K562 (cell line): ENCODE measurements around the gene CLCN4. TPM values are rescaled to one million over a fixed set of nuclear protein-coding genes. Genes with fewer than 3 reads are reported as not detected.

Experiments
- ATF2 ChIP-seq: sonication (generic); formaldehyde crosslinking; IDR thresholded peaks from 2 replicates; pipeline ENCODE4 v1.8.1; 2022; ENCODE audit warnings: missing genetic modification reagents
- DMBX1 ChIP-seq: fragments of 250-450 bp; sonication (Bioruptor Pico); IDR thresholded peaks from 2 replicates; pipeline ENCODE4 v1.8.0; 2022; ENCODE audit warnings: inconsistent platforms, mild to moderate bottlenecking, moderate library complexity, borderline replicate concordance
- ELF2 ChIP-seq: fragments of 250-450 bp; sonication (Bioruptor Pico); IDR thresholded peaks from 2 replicates; pipeline ENCODE4 v1.5.0; 2021; ENCODE audit warnings: mild to moderate bottlenecking
- FOXA1 ChIP-seq: fragments of 450-650 bp; IDR thresholded peaks from 2 replicates; pipeline ENCODE4 v1.6.1; 2016; ENCODE audit warnings: mild to moderate bottlenecking, borderline replicate concordance
- KAT2B ChIP-seq: IDR thresholded peaks from one replicate; pipeline ENCODE4 v1.6.1; 2012; ENCODE audit warnings: low read depth, mild to moderate bottlenecking, control low read depth, inconsistent platforms, low read length, moderate library complexity
- MIER1 ChIP-seq: fragments of 450-650 bp; IDR thresholded peaks from 2 replicates; pipeline ENCODE4 v1.6.1; 2016; ENCODE audit warnings: antibody characterized with exemption, mild to moderate bottlenecking, low read depth
- NFIX ChIP-seq: fragments of 250-450 bp; sonication (Bioruptor Pico); IDR thresholded peaks from 2 replicates; pipeline ENCODE4 v1.4.0; 2020; ENCODE audit warnings: low read depth, mild to moderate bottlenecking, moderate library complexity
- PHB2 ChIP-seq: fragments of 450-650 bp; IDR thresholded peaks from 2 replicates; pipeline ENCODE4 v1.6.1; 2017; ENCODE audit warnings: low read depth
- RBM14 ChIP-seq: fragments of 200-400 bp; formaldehyde crosslinking; IDR thresholded peaks from 2 replicates; pipeline ENCODE4 v1.6.1; 2018; ENCODE audit warnings: low read depth, mild to moderate bottlenecking, low read length, moderate library complexity, borderline replicate concordance; ENCODE audit not compliant: insufficient read depth
- RFX7 ChIP-seq: fragments of 250-450 bp; sonication (Bioruptor Pico); IDR thresholded peaks from 2 replicates; pipeline ENCODE4 v1.5.1; 2021; ENCODE audit warnings: mild to moderate bottlenecking
- RHOXF2B ChIP-seq: fragments of 250-450 bp; sonication (Bioruptor Pico); conservative IDR thresholded peaks from 2 replicates; pipeline ENCODE4 v1.5.1; 2021
- SAFB ChIP-seq: fragments of 200-400 bp; formaldehyde crosslinking; IDR thresholded peaks from 2 replicates; pipeline ENCODE4 v1.6.1; 2017; ENCODE audit warnings: low read depth, low read length, borderline replicate concordance
- SRF ChIP-seq, 2 experiments: fragments of 250-450, 450-650 bp in 1 of 2; sonication (Bioruptor Pico) in 1 of 2; sonication (generic) in 1 of 2; formaldehyde crosslinking; IDR thresholded peaks; 2 replicates each; pipeline versions ENCODE4 v1.5.0 to v1.5.1; 2020 to 2022; ENCODE audit warnings: mild to moderate bottlenecking in 1 of 2, missing genetic modification reagents in 1 of 2
- TBL1XR1 ChIP-seq, 2 experiments: IDR thresholded peaks; 2 replicates each; pipeline ENCODE4 v1.6.1; 2012; ENCODE audit warnings: improper control_type of control experiment in 2 of 2, low read length in 2 of 2, mild to moderate bottlenecking in 1 of 2
- ZNF324 ChIP-seq: fragments of 250-450 bp; sonication (Bioruptor Pico); IDR thresholded peaks from 2 replicates; pipeline ENCODE4 v1.4.0; 2020; ENCODE audit warnings: mild to moderate bottlenecking
- ZNF436 ChIP-seq: fragments of 250-450, 450-650 bp; sonication (Bioruptor Pico); formaldehyde crosslinking; IDR thresholded peaks from 2 replicates; pipeline ENCODE4 v1.7.0; 2020; ENCODE audit warnings: mild to moderate bottlenecking
- ZZZ3 ChIP-seq: fragments of 450-650 bp; IDR thresholded peaks from 2 replicates; pipeline ENCODE4 v1.6.1; 2016; ENCODE audit warnings: antibody characterized with exemption, mild to moderate bottlenecking, moderate library complexity
- polyA plus RNA-seq, 8 experiments: library from polyadenylated mRNA; depleted of rRNA in 4 of 8; stranded (reverse) in 5 of 8; unstranded in 3 of 8; fragments of >200 nt; fragmentation: Nextera tagmentation in 2 of 8; fragmentation: Illumina TruSeq in 1 of 8; extraction: Ambion mirVana in 2 of 8; extraction: Trizol in 1 of 8; gene quantifications; 2 replicates each; pipeline versions ENCODE4 v1.2.1 to v1.2.3, GENCODE V29; 2011 to 2014; ENCODE audit warnings: inconsistent platforms in 1 of 8, missing spikeins in 1 of 8
- total RNA-seq, 7 experiments: library from RNA; depleted of rRNA in 6 of 7; stranded (reverse); fragments of >200 nt in 6 of 7; fragmentation: Illumina TruSeq in 2 of 7; extraction: Trizol in 2 of 7; gene quantifications; 2 replicates each; pipeline versions ENCODE4 v1.2.1 to v1.2.3, GENCODE V29; 2011 to 2021; ENCODE audit warnings: low replicate concordance in 1 of 7

CLCN4 gene
- total and polyA plus RNA-seq, 9 of the 15 experiments (the other 6 are each of a cell fraction or from before 2014, with no cell fraction given): 0.03 to 0.24 (median 0.10) TPM; not detected in 1

GRCh38 chrX:10178866-10179463 is 22.2 kb downstream of the CLCN4 start (continued):
- no peak for TF ChIP-seq ATF2
- TF ChIP-seq ELF2 (CRISPR knock-in tag): no peak
- no peak for TF ChIP-seq ZNF324 (CRISPR knock-in tag)
- no peak for TF ChIP-seq SAFB
- TF ChIP-seq RBM14: no peak
- TF ChIP-seq PHB2: peak; percentile 60; the same call in 1 of the 2 replicates
- TF ChIP-seq ZZZ3: no peak
- TF ChIP-seq NFIX: no peak
- peak; percentile 42; the same call in 1 of the 2 replicates for TF ChIP-seq DMBX1 (CRISPR knock-in tag)
- no peak for TF ChIP-seq ZNF436 (CRISPR knock-in tag)
- no peak for TF ChIP-seq FOXA1
- no peak for TF ChIP-seq KAT2B
- no peak for TF ChIP-seq RHOXF2B (CRISPR knock-in tag)
- TF ChIP-seq RFX7 (CRISPR knock-in tag): no peak
- peak in 1 of 2 experiments; percentile 73; a peak in 2 of 4 replicates for TF ChIP-seq TBL1XR1 (IDR thresholded peaks at IDR 0.05; ENCODE audit: low read length in 2 of 2)
- no peak for TF ChIP-seq SRF (CRISPR knock-in tag; IDR thresholded peaks at IDR 0.05)
- TF ChIP-seq MIER1: no peak
